K562 (cell line): ENCODE results near the gene SLC2A4. TPM values are rescaled to one million over a fixed set of nuclear protein-coding genes. Genes with fewer than 3 reads are reported as not detected.

ENCODE experiments used
- ARID4B ChIP-seq: sonication (generic); formaldehyde crosslinking; IDR thresholded peaks from 2 replicates; pipeline ENCODE4 v1.8.0; 2022; ENCODE audit warnings: mild to moderate bottlenecking, missing genetic modification reagents
- ATF2 ChIP-seq: sonication (generic); formaldehyde crosslinking; IDR thresholded peaks from 2 replicates; pipeline ENCODE4 v1.8.1; 2022; ENCODE audit warnings: missing genetic modification reagents
- HCFC1 ChIP-seq: IDR thresholded peaks from 2 replicates; pipeline ENCODE4 v1.6.1; 2012; ENCODE audit warnings: low read depth, low read length, improper control_type of control experiment
- JUND ChIP-seq, 2 experiments: IDR thresholded peaks; 2 replicates in 1 of 2; 3 replicates in 1 of 2; pipeline ENCODE4 v1.6.1; 2011; ENCODE audit warnings: borderline replicate concordance in 2 of 2, low read depth in 2 of 2, low read length in 2 of 2, improper control_type of control experiment in 1 of 2, missing biosample characterization in 1 of 2, missing genetic modification characterization in 1 of 2, missing genetic modification reagents in 1 of 2
- PRMT5 ChIP-seq: sonication (generic); formaldehyde crosslinking; IDR thresholded peaks from 2 replicates; pipeline ENCODE4 v1.5.0; 2020; ENCODE audit warnings: missing genetic modification reagents
- TSHZ1 ChIP-seq: fragments of 250-450 bp; sonication (Bioruptor Pico); IDR thresholded peaks from 2 replicates; pipeline ENCODE4 v1.4.0; 2020; ENCODE audit warnings: mild to moderate bottlenecking, moderate library complexity
- YBX1 ChIP-seq: fragments of 450-650 bp; IDR thresholded peaks from 2 replicates; pipeline ENCODE4 v1.7.1; 2016; ENCODE audit warnings: mild to moderate bottlenecking
- ZNF3 ChIP-seq: fragments of 250-450 bp; sonication (Bioruptor Pico); IDR thresholded peaks from 2 replicates; pipeline ENCODE4 v1.5.0; 2021; ENCODE audit warnings: mild to moderate bottlenecking, moderate library complexity
- polyA plus RNA-seq, 8 experiments: library from polyadenylated mRNA; depleted of rRNA in 4 of 8; stranded (reverse) in 5 of 8; unstranded in 3 of 8; fragments of >200 nt; fragmentation: Nextera tagmentation in 2 of 8; fragmentation: Illumina TruSeq in 1 of 8; extraction: Ambion mirVana in 2 of 8; extraction: Trizol in 1 of 8; gene quantifications; 2 replicates each; pipeline versions ENCODE4 v1.2.1 to v1.2.3, GENCODE V29; 2011 to 2014; ENCODE audit warnings: inconsistent platforms in 1 of 8, missing spikeins in 1 of 8
- total RNA-seq, 7 experiments: library from RNA; depleted of rRNA in 6 of 7; stranded (reverse); fragments of >200 nt in 6 of 7; fragmentation: Illumina TruSeq in 2 of 7; extraction: Trizol in 2 of 7; gene quantifications; 2 replicates each; pipeline versions ENCODE4 v1.2.1 to v1.2.3, GENCODE V29; 2011 to 2021; ENCODE audit warnings: low replicate concordance in 1 of 7
- TF ChIP-seq, protein P1 (sequence below): fragments of 450-650 bp; IDR thresholded peaks from 2 replicates; pipeline ENCODE4 v1.6.1; 2017; ENCODE audit warnings: antibody characterized with exemption
- TF ChIP-seq, protein P2 (sequence below), 2 experiments: fragments of 150-350 bp in 1 of 2; IDR thresholded peaks; 2 replicates each; pipeline ENCODE4 v1.6.1; 2012 to 2016; ENCODE audit warnings: low read depth in 2 of 2, low read length in 2 of 2, mild to moderate bottlenecking in 1 of 2, moderate library complexity in 1 of 2

Gene SLC2A4
- total and polyA plus RNA-seq, 9 of the 15 experiments (the other 6 are each of a cell fraction or from before 2014, with no cell fraction given), result 0.74 to 3.5 (median 1.6) TPM

DNA sequence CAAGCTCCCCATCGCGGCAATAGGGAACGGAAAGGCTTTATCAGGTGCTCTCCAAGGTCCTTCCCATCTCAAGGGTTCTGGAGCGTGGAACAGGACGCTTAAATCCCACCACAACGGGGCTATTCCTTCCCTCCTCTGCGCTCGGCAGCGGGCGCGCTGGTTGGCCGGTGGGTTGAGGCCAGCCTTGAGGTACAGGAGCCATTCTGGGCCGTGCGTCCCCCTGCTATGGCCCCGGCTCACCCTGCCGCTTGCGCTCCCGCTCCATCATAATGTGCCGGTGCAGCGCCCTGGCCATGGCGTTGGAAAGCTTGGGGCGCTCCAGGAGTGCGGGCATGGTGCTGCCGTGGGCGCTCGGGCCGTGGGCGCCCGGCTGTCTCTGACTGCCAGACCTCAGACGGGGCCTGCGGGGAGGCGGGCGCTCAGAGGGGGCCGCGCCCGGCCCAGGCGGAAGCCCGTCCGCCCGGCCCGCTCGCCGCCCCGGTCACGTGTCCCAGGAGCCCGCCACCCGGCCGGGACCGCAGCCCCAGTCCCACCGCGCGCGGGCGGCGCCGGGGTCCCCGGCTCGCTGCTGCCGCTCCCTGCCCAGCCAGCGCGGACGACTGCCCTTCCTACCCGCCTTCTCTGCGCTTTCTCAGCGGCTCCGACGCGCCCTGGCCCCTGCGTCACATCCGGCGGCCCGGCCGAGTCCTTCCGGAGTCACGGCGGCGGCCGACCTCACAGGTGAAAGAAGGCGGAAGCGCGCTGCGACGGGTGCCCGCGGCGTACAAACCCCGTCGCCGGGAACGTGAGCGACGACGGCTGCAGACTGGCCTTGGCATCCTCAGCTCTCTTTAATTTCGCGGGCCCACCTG lies 33.4 kb downstream of the SLC2A4 start, which contains the start of gene GPS2 (continued):
- TF ChIP-seq YBX1 (no peak), HCFC1 (peak; percentile 76), ATF2 (no peak), TSHZ1 (CRISPR knock-in tag) (no peak), ARID4B (peak; percentile 93), JUND (IDR thresholded peaks at IDR 0.05; ENCODE audit: borderline replicate concordance, low read depth, low read length) (peak; percentile 34; the same call in 1 of the 2 replicates), JUND (tag; IDR thresholded peaks at IDR 0.05; ENCODE audit: borderline replicate concordance, low read depth, low read length) (no peak; the same call in 2 of the 3 replicates), PRMT5 (no peak), ZNF3 (CRISPR knock-in tag) (no peak)
- TF ChIP-seq, protein P1, sequence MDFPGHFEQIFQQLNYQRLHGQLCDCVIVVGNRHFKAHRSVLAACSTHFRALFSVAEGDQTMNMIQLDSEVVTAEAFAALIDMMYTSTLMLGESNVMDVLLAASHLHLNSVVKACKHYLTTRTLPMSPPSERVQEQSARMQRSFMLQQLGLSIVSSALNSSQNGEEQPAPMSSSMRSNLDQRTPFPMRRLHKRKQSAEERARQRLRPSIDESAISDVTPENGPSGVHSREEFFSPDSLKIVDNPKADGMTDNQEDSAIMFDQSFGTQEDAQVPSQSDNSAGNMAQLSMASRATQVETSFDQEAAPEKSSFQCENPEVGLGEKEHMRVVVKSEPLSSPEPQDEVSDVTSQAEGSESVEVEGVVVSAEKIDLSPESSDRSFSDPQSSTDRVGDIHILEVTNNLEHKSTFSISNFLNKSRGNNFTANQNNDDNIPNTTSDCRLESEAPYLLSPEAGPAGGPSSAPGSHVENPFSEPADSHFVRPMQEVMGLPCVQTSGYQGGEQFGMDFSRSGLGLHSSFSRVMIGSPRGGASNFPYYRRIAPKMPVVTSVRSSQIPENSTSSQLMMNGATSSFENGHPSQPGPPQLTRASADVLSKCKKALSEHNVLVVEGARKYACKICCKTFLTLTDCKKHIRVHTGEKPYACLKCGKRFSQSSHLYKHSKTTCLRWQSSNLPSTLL, result no peak
- TF ChIP-seq, protein P2, sequence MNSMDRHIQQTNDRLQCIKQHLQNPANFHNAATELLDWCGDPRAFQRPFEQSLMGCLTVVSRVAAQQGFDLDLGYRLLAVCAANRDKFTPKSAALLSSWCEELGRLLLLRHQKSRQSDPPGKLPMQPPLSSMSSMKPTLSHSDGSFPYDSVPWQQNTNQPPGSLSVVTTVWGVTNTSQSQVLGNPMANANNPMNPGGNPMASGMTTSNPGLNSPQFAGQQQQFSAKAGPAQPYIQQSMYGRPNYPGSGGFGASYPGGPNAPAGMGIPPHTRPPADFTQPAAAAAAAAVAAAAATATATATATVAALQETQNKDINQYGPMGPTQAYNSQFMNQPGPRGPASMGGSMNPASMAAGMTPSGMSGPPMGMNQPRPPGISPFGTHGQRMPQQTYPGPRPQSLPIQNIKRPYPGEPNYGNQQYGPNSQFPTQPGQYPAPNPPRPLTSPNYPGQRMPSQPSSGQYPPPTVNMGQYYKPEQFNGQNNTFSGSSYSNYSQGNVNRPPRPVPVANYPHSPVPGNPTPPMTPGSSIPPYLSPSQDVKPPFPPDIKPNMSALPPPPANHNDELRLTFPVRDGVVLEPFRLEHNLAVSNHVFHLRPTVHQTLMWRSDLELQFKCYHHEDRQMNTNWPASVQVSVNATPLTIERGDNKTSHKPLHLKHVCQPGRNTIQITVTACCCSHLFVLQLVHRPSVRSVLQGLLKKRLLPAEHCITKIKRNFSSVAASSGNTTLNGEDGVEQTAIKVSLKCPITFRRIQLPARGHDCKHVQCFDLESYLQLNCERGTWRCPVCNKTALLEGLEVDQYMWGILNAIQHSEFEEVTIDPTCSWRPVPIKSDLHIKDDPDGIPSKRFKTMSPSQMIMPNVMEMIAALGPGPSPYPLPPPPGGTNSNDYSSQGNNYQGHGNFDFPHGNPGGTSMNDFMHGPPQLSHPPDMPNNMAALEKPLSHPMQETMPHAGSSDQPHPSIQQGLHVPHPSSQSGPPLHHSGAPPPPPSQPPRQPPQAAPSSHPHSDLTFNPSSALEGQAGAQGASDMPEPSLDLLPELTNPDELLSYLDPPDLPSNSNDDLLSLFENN (IDR thresholded peaks at IDR 0.05; ENCODE audit: low read depth in 2 of 2, low read length in 2 of 2), result no peak
